GM04504 (cell line): Measurements from ENCODE around the gene SGK1.
A peak's percentile ranks its signal among the peaks of the same experiment; 100 is the strongest.

Experiments
- DNase-seq: peaks from one replicate; pipeline ENCODE4 v3.0.0-alpha.2; 2012; ENCODE audit warnings: low read depth

The SGK1 gene

GRCh38 chr6:134317471-134318131 is at the start of gene SGK1:
Gene SGK1, minus strand, starts transcription at chr6:134318112. Its CDS starts 652 bp downstream, at chr6:134317460.
- DNase-seq = no peak

GRCh38 chr6:134363323-134364039 is 45.6 kb upstream of the SGK1 start:
- peak; percentile 46 for DNase-seq

DNA sequence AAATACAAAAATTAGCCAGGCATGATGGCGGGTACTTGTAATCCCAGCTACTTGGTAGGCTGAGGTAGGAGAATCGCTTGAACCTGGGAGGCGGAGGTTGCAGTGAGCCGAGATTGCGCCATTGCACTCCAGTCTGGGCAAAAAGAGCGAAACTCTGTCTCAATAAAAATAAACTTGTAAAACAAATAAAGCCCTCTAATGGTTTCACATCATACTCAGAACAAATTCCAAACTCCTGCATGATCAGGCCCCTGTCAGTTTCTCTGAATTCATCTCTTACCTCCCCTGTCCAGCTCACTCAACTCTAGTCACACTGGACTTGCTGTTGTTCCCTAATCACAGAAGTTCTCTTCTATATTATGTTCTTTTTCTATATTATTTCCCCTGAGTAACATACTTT is 43.1 kb upstream of the SGK1 start:
- no peak for DNase-seq

DNA sequence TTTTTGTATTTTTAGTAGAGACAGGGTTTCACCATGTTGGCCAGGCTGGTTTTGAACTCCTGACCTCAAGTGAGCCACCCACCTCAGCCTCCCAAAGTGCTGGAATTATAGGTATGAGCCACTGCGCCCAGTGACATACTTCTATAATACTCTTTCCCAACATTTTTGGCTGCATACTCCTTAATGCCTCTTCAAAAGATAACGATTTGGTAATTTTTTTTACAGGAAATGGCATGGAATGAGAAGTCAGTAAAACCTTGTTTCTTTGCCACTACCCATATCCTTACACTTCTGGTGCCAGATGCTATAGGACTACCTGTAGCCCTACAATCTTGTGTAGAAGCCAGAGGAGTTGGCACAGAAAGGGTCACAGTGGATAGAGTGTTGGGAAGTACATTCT is 41.4 kb upstream of the SGK1 start:
- DNase-seq = no peak

DNA sequence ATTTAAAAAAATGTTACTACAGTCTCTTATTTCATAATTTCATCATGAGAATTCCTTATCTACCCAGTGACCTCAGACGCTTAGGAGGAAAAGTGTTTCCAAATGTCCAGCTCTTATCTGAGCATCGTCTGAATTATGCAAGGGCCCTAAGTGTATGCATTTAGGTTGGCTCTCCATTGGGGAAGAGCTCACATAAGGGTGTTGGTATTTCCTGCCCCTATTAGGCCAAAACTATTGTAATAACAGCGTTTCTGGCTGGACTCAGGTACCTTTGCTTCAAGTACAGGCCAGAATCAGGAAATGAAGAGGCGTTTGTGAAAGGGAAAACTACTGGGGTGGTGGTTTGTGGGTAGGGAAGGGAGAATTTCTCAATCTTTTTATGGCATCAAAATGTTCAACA is 40.4 kb upstream of the SGK1 start:
- DNase-seq = no peak

- no peak for DNase-seq
Observed at GRCh38 chr6:134357022-134357487, 39.1 kb upstream of the SGK1 start.

GRCh38 chr6:134356405-134356804 is 38.5 kb upstream of the SGK1 start:
- DNase-seq = no peak

DNA sequence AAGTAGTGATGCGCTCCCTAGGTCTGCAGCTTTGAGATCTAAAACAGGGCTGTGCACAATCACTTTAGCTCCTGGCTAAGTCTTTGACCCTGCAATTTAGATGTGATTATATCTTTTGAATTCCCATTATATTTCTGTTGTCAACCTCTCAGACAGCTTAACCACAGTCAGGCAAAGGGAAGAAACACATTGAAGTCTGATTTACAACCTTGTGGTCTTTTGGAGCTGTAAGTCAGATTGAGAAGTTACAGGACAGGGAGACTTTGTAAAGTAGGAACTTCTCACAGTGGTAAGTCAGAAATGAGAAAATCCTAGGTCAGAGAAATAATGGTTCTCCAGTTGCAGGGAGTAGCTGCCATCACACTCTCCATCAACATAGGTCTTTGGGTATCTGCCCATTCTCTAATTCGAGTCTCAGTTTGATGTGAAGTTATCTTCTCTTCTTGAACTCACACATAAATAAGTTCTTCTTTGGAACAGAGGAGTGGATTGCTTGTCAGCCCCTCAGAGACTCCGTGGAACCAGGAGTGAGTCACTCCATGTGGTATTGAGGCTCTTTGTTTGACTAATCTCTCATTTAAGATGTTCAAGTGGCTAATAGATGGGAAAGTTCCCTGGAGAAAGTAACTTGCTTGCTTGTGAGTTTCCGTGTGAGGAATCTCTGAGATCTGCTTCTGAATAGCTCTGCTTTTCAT is 35.0 kb upstream of the SGK1 start:
- peak; percentile 47 for DNase-seq

DNA sequence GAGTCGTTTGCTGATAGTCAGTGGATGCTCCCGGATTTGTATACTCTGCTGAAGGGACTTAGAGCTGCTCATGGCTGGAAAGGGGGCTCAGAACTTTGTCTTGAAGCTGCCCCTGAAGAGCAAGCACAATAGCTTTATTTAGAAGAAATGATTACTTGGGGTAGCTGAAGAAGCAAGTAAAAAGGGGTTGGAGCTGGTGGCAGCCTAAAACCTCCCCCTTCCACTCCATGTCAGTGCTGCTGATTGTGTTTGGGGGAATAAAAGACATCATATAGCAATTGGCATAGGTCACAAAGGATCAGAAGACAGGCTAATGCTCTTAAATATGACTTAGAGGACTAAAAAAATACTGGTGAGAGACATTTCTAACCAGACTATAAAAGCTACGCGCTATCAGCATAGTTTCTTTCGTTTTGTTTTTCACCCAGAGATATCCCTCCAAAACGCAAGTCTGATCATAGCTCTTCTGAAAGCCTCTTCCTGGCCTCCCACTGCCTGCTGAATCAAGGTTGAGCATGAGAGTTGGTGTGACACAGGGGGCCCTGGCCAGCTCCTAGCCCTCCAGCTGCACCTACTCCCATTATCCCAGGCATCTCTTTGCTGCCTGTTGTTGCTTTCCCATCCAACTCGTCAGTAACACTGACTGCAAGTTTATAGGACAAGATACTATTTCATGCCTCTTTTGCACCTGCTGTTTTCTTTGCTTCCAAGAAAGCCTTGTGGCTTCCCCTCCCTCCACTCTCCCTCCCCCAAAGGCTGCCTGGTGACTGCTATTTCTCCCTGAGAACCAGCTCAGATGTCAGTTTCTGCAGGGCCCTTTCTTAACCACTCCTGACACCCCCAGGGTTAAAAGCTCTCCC is 33.9 kb upstream of the SGK1 start:
- DNase-seq = no peak

DNA sequence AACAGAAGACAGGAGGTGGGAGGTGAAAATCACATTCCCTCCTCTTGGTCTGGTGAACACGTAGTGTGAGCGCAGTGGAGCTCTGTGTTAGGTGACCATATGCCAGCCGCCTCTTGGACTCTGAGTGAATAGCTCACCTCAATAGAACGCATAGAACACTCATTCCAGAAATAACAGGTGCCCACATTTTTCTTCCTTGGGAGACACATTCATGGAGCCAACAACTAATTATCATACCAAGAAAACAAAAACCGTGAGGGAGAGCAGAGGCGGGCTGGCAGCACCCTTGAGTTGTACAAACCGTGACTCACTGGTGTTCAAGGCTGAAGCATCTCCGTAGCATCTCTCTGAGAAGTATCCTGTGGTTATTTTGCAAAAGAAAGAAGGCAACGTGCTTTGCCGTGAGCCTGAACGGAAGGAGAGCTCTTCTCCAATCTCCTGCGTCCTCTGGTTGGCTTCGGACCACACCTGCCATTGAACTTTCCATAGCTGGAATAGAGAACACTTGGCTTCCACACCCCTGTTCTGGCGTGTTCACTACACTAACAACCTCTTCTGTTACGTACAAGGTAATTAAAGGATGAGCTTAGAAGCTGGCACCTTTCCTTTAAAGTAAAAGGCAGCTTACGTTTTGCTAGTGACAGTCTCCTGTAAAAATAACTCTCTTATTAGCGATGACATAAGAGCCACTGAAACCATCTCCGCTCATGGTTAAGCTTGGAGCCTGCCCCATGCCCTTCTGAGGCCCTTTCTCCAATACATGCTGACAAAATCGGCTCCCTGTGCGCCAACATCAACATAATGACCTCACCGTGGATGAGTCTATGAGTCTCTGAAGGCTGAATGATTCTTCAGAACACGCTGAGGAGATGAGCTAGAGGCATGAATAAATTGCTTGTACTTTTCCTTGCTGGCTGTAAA is 30.2 kb upstream of the SGK1 start:
- DNase-seq = no peak

DNA sequence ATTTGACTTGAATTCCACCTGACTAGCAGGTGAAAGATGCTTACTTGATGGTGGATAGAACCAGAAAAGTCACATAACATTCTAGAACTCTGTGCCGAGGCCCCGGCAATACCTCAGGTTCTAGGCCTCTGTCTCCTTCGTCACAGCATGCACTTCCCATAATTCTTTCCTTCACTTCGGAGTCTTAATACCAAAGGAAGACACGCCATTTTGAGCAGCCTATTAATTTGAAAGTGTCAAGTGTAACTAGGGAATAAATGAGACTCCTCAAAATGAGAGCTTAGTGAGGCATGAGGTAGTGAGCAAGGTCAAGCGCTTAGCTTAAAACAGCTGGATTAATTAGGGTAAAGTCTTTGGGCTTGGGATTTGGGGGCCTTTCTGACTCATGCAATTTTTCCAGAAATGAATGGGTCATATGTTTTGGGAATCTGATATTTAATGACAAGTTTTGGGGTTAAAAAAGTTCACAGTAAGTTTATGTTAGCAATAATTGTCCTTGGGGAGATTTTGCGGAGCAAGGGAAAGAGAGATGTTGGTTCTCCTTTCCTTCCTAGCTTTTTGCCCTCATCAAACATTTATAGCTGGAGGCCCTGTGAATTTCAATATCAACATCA is 29.1 kb upstream of the SGK1 start:
- DNase-seq = no peak

- DNase-seq = no peak
Observed at GRCh38 chr6:134345789-134346188, 27.9 kb upstream of the SGK1 start.

DNA sequence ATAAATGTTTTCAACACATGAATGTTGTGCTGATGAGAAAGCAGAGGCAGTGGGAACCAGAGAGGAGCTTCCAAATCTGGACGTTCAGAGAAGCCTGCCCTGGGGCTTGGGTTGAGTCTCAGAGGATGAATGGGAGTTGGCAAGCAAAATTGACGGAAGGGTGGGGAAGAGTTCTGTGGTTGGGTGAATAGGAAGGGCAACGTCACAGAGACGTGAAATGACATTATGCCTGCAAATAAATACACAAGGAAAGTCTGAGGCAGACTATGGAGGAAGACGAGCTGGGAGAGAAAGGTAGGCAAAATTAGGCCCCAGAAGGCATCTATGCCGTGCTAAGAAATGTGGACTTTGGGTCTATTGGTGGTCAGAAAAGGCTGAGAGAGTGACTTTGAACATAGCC is 25.2 kb upstream of the SGK1 start:
- DNase-seq = no peak

GRCh38 chr6:134341999-134342567 is 24.2 kb upstream of the SGK1 start:
- DNase-seq = no peak

GRCh38 chr6:134340179-134340975 is 22.5 kb upstream of the SGK1 start:
- DNase-seq = no peak

- DNase-seq = no peak
Observed at GRCh38 chr6:134339216-134339615, 21.3 kb upstream of the SGK1 start.

DNA sequence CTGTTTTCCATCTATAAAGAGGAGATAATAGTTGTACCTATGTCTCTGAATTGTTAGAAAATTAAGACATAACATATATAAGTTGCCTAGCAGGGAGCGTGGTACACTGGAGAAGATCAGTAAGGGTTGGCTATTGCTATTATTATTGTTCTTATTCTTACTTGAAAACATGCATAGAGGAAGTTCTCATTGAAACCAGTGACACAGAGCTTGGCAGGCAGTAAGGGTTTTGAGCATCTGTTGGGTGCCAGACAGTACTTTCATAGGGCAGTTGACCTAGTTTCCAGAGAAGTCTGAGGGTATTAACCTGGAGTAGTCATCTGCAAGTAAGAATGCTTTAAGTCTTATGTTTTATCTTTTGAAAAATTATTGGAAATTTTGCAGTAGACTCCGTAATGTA is 13.3 kb upstream of the SGK1 start:
- no peak for DNase-seq

DNA sequence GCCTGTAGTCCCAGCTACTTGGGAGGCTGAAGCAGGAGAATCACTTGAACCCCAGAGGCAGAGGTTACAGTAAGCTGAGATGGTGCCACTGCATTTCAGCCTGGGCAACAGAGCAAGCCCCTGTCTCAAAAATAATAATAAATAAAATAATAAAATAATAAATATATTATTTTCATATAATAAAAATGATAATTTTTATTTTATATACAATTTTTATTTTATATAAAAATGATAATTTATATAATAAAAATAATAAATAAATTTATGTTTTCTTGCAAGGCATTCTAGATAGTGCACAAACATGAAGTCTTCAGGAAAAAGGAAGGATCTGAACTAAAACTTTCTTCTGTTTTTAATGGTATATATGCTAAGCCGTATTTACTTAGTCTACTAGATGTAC is 12.6 kb upstream of the SGK1 start:
- DNase-seq = no peak

DNA sequence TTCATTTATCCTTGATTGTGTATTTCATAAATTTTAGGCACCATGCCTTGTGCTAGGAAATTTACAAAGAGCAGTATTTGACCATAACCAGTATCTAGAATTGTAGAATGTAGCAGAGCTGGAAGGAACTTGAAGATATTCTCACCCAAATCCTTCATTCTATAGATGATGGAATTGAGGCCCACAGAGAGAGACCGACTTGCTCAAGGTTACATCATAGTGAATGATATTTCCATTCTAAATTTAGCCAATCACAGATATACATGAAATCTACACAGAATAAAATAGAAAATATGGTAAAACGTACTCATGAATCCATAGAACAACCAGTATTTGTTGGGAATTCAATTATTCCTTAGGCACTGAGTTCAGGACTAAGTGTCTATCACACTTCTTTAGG is 10.9 kb upstream of the SGK1 start:
- DNase-seq = no peak
